Measurements from ENCODE around the gene CLSTN1. TPM values are rescaled to one million over a fixed set of nuclear protein-coding genes. Genes with fewer than 3 reads are reported as not detected.
"Not testable (repeated sequence)": the region's sequence is repeated elsewhere in the genome, so short reads cannot be mapped to it uniquely, and the experiment has no call there.

CLSTN1 gene
- total RNA-seq, 1 experiment from 2014 or later: 48.3 TPM

- no peak for DNase-seq (ENCODE audit: low read depth)
These were observed 25.3 kb downstream of the CLSTN1 start for GRCh38 chr1:9798236-9799130.

DNA sequence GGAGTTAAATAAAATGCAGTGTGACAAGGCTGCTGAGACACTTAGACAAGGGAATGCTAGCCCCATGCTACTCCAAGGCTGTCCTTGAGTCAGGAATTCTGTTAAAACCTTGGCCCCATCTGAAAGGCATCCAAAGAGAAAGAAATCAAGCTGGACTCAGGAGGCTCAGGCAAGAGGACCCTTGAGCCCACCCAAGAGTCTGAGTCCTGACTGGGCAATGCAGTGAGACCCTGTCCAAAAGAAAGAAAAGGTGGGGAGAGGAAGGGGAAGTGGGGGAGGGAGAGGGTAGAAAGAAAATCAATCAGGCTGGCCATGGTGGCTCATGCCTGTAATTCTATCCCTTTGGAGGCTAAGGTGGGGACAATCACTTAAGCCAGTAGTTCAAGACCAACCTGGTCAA lies 26.7 kb downstream of the CLSTN1 start:
- DNase-seq (ENCODE audit: low read depth): no peak

DNA sequence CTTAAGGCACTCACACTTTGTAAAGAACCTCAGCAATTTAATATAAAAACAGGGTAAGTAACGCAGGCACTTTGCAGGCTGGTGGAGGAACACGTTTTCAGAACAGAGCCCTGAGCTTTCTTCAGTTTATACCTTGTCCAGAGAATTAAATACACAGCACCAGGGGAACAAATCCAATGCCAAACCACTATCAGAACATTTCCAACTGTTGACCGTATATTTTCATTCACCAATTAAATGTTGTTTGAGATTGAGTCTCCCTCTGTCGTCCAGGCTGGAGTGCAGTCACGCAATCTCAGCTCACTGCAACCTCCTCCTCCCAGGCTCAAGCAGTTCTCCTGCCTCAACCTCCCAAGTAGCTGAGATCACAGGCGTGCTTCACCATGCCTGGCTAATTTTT lies 29.7 kb downstream of the CLSTN1 start:
- DNase-seq (ENCODE audit: low read depth): no peak

DNA sequence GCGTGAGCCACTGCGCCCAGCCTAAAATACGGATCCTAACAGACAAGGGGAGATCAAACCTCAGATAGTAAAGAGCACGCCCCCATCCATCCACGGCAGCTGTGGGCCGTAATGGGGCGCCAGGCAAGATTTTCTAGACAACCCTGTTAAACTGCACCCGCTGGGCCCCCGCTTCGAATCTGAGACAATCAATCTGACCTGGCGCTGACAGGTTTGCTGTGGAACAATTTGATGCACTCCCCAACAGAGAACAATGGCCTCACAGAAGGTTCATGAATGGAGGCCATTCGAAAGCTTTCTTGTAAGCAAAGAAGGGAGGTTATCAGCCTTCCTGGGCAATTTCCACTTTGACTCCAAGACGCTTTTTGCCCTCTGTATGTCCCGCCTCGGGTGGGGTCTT lies 30.5 kb downstream of the CLSTN1 start:
- no peak for DNase-seq (ENCODE audit: low read depth)

DNA sequence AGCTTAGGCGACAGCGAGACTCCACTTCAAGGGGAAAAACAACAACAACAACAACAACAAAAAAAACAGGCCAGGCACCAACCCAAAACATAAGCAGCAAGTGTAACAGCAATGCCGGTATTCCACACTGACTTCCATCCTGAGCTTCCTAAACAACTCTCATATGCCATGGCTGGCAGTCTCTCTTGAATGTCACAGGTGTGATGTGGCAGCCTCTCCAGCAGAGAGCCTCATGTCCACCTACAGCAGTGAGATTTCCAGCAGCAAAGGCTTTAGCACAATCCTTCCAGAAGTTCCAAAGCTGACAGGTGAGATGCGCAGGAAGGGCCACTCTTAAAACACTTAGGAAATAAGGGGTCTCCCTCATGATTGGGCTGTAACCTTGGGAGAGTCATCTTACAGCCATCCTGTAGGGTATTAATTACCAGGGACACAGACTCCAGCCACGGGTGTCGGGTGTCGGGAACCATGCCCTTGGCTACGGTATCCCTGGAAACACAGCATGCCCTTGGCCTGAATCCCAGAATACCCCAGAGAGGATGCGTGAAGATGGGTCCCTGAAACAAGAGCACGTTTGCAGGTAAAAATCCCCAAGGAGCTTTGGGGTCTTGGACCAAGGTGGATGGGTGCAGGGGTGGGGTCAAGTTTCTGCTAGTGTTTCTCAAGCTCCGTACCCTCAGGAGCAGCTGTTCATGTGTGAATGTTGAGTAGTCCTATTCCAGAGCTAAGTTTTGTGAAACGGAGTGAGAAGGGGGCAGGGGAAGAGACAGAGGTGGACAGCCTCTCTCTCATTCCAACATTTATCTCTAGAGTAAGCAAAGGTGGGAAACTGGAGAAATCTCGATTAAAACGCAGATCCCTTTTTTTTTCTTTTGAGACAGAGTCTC lies 31.4 kb downstream of the CLSTN1 start:
- DNase-seq (ENCODE audit: low read depth): peak; percentile 51

DNA sequence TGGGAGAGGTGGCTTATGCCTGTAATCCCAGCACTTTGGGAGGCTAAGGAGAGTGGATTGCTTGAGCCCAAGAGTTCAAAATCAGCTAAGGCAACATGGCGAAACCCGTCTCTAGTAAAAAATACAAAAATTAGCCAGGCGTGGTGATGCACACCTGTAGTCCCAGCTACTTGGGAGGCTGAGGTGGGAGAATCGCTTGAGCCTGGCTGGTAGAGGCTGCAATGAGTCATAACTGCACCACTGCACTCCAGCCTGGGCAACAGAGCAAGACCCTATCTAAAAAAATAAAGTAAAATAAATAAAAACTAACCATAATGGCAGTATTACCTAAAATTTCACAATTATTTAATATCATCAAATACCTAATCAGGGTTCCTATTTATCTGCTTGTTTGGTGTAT lies 34.1 kb downstream of the CLSTN1 start:
- DNase-seq (ENCODE audit: low read depth): not testable (repeated sequence)

- no peak for DNase-seq (ENCODE audit: low read depth)
These were observed 36.1 kb downstream of the CLSTN1 start for GRCh38 chr1:9787702-9788101.

DNA sequence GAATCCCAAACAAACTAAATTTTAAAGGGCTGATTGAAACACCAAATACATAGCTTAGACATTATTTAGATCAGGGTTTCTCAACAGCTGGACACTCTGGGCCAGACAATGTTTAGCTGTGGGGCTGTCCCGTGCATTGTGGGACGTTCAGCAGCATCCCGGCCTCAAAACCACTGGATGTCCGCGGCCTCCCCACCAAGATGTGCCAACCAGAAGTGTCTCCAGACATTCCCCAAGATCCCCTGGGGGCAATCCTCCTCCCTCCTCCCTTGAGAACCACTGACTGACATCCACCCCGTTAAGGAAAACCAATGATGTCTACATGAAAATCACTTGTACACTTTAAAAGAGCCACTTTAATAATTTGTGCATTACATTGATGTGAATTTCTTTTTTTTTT lies 38.4 kb downstream of the CLSTN1 start:
- DNase-seq (ENCODE audit: low read depth): peak; percentile 80

- peak; percentile 45 for DNase-seq (ENCODE audit: low read depth)
These were observed 39.1 kb downstream of the CLSTN1 start for GRCh38 chr1:9784508-9785133.

- DNase-seq (ENCODE audit: low read depth): no peak
These were observed 40.9 kb downstream of the CLSTN1 start for GRCh38 chr1:9782897-9783296.

DNA sequence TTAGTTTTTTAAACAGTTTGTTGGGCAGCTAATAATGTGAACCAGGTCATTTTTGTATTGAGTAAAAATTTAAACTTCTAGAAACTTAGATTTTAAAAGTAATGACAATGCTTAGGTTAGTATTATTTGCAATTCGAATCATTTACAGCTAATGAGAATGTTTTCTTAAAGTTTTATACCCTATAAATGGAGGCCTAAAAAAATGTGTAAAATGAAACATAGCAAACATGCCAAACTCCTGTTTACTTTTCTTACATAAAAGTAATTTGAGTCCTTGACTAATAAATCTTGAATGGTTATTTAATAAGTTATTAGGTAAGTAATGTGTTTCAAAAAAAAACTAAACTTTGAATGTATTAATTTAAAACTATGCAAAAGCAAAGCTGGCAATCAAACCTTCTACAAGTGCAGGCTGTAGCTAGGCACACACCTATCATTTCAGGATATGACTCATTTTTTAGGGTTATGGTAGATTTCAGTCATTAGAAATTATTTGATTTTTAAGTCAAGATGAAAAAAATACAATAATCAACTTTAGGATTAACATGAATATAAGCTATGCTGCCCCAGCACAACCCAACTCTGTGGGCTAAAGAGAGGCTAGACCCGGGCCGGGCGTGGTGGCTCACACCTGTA lies 41.5 kb downstream of the CLSTN1 start:
- no peak for DNase-seq (ENCODE audit: low read depth)

- no peak for DNase-seq (ENCODE audit: low read depth)
These were observed 43.1 kb downstream of the CLSTN1 start for GRCh38 chr1:9780554-9781110.

GRCh38 chr1:9778905-9779304 lies 44.9 kb downstream of the CLSTN1 start:
- no peak for DNase-seq (ENCODE audit: low read depth)

GRCh38 chr1:9776685-9777084 lies 47.1 kb downstream of the CLSTN1 start:
- no peak for DNase-seq (ENCODE audit: low read depth)

DNA sequence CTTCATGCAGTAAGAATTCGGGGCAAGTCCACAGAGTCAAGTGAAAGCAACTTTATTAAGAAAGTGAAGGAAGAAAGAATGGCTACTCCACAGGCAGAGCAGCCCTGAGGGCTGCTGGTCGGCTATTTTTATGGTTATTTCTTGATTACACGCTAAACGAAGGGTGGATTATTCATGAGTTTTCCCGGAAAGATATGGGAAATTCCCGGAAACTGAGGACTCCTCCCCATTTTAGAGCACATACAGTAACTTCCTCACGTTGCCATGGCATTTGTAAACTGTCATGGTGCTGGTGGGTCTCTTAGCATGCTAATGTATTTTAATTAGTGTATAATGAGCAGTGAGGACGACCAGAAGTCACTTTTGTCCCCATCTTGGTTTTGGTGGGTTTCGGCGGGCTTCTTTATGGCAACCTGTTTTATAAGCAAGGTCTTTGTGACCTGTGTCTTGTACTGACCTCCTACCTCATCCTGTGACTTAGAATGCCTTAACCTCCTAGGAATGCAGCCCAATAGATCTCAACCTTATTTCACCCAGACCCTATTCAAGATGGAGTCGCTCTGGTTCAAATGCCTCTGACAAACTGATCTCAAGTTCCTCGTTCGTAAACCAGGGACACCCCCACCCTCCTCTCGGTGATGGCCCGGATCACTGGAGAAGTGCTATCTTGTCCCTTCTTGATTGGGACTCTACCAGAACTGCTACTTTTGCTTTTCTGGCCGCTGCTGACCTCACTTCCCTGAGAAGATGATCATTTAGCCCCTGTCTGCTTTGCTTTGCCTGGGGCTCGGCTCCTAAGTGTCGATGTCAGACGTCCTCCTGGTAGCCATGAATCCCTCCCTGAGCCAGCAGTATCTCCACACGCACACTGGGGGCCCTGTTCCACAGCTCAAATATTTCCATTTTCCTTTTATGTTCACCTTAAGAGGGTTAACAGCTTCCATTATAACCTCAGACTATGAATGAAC lies 48.8 kb downstream of the CLSTN1 start:
- no peak for DNase-seq (ENCODE audit: low read depth)

- DNase-seq (ENCODE audit: low read depth): no peak
These were observed 53.5 kb downstream of the CLSTN1 start for GRCh38 chr1:9770298-9770697.

GRCh38 chr1:9768983-9769382 lies 54.8 kb downstream of the CLSTN1 start:
- DNase-seq (ENCODE audit: low read depth): no peak

- DNase-seq (ENCODE audit: low read depth): no peak
These were observed 55.6 kb downstream of the CLSTN1 start for GRCh38 chr1:9767964-9768668.

DNA sequence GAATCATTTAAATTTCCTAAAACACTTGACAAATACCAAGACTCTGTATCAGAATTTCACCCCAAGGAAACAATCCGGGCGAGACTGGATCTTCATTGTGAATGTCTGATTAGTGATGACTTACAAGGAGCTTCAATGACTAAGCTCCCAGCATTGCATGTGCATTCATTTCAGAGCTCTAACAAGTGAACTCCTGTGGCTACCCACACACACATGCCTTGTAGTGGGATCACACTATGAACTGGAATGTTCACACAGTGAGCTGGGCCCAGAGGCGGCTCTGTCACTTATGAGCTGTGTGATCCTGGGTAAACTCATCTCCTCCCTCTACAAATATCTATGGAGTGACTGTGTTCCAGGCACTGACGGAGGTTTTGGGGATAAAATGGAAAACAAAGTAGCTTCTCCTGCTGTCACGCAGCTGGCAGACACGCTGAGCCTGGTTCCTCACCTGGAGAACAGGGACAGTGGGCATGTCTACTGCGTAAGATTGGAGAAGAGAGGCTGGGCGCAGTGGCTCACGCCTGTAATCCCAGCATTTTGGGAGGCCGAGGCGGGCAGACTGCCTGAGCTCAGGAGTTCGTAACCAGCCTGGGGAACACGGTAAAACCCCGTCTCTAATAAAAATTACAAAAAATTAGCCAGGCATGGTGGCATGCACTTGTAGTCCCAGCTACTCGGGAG lies 56.9 kb downstream of the CLSTN1 start:
- DNase-seq (ENCODE audit: low read depth): peak; percentile 98

All from RPMI7951 (cell line).